ENCODE results near the gene PTPRG. TPM values are rescaled to one million over a fixed set of nuclear protein-coding genes. Genes with fewer than 3 reads are reported as not detected.

PTPRG gene
- total RNA-seq, 2 donors from 2014 or later, result 76.5 to 108 TPM

DNA sequence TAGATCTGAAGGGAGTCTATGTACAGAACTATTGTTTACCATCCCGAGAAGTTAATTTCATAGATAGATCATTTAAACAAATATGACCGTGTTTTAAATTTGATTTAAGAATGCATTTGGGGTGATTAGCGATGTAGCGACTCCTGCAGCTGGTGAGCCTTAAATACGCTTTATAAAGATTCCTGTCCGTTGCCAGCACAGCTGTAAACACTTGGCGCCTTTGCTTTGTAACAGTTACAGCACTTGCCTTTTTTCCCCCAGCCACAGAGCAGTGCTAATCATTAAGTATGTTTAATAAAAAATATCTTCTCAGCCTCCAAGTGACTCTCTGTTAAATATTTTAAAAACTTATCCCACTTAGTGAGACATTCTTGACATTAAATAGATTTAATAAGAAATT, 478.2 kb downstream of the PTPRG start:
- WGBS, 2 experiments (ENCODE audit: insufficient coverage in 1 of 2, insufficient read length in 1 of 2), result 97% methylated on average over 4 to 7 of the region's 7 CpGs
- Histone ChIP-seq H3K9ac (ENCODE audit: extremely low read depth, low read length, poor library complexity, severe bottlenecking) (no peak overlapping the region), H3K36me3 (ENCODE audit: control insufficient read depth, insufficient read depth, low read length) (no peaks in the 10 kb centered on the region), H3K4me1 (ENCODE audit: control insufficient read depth, insufficient read depth, low read length) (no peaks in the 10 kb centered on the region), H3K27ac (ENCODE audit: low read depth, low read length) (no peak overlapping the region), H3K9me3 (ENCODE audit: control insufficient read depth, low read length) (no peaks in the 10 kb centered on the region), H3K27me3 (ENCODE audit: control insufficient read depth, insufficient read depth, low read length, poor library complexity, severe bottlenecking) (no peaks in the 10 kb centered on the region), H3K4me3 (ENCODE audit: low read length) (no peak overlapping the region)
- no peak for DNase-seq
- Mint-ChIP-seq H3K36me3 (ENCODE audit: low read depth) (no peaks in the 10 kb centered on the region), H3K27ac (no peak overlapping the region), H3K9me3 (no peaks in the 10 kb centered on the region), H3K4me3 (no peak overlapping the region), H3K4me1 (peaks cover 18% of the 10 kb centered on the region), H3K27me3 (ENCODE audit: insufficient read depth) (no peaks in the 10 kb centered on the region)
- TF ChIP-seq, protein P1, sequence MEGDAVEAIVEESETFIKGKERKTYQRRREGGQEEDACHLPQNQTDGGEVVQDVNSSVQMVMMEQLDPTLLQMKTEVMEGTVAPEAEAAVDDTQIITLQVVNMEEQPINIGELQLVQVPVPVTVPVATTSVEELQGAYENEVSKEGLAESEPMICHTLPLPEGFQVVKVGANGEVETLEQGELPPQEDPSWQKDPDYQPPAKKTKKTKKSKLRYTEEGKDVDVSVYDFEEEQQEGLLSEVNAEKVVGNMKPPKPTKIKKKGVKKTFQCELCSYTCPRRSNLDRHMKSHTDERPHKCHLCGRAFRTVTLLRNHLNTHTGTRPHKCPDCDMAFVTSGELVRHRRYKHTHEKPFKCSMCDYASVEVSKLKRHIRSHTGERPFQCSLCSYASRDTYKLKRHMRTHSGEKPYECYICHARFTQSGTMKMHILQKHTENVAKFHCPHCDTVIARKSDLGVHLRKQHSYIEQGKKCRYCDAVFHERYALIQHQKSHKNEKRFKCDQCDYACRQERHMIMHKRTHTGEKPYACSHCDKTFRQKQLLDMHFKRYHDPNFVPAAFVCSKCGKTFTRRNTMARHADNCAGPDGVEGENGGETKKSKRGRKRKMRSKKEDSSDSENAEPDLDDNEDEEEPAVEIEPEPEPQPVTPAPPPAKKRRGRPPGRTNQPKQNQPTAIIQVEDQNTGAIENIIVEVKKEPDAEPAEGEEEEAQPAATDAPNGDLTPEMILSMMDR (conservative IDR thresholded peaks at IDR 0.05), result no peak

- Histone ChIP-seq H3K9ac (ENCODE audit: extremely low read depth, low read length, poor library complexity, severe bottlenecking) (no peak overlapping the region), H3K4me1 (ENCODE audit: control insufficient read depth, insufficient read depth, low read length) (no peaks in the 10 kb centered on the region), H3K27ac (ENCODE audit: low read depth, low read length) (no peak overlapping the region), H3K4me3 (ENCODE audit: low read length) (no peak overlapping the region), H3K27me3 (ENCODE audit: control insufficient read depth, insufficient read depth, low read length, poor library complexity, severe bottlenecking) (no peaks in the 10 kb centered on the region), H3K36me3 (ENCODE audit: control insufficient read depth, insufficient read depth, low read length) (no peaks in the 10 kb centered on the region), H3K9me3 (ENCODE audit: control insufficient read depth, low read length) (no peaks in the 10 kb centered on the region)
- Mint-ChIP-seq H3K27me3 (ENCODE audit: insufficient read depth) (no peaks in the 10 kb centered on the region), H3K27ac (no peak overlapping the region), H3K4me1 (peaks cover 22% of the 10 kb centered on the region), H3K36me3 (ENCODE audit: low read depth) (no peaks in the 10 kb centered on the region), H3K9me3 (no peaks in the 10 kb centered on the region), H3K4me3 (no peak overlapping the region)
- DNase-seq, result no peak
- TF ChIP-seq, protein P1 (conservative IDR thresholded peaks at IDR 0.05), result no peak
- 94 to 100% methylated on average over 1 to 4 of the region's 4 CpGs for WGBS, 2 experiments (ENCODE audit: insufficient coverage in 1 of 2, insufficient read length in 1 of 2)
Measured at GRCh38 chr3:62041681-62042080, 480.3 kb downstream of the PTPRG start.

DNA sequence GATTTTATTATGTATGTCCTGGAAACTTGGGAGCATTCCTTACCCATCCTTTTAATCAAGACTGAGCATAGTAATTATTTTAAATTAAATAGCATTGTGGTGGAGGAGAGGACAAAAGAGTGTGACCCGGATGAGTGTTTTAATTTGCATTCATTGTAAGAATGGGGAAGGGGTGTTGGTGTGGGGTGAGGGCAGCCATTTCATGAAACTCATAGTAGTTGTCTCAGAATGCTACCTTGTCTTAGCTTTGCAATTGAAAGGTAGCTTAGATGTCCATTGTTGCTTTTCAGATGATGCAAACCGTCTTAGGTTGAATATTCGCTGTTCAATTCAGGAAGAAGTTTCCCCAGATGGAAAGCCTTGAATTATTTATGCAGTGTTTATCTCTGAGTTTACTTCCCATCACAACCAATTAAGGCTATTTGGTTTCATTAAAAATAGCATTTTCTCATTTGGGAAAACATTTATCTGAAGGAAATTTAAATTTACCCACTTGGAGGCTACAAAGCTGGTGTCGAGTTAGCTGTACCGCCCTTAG, 483.6 kb downstream of the PTPRG start:
- WGBS, 2 experiments (ENCODE audit: insufficient coverage in 1 of 2, insufficient read length in 1 of 2), result 71 to 86% methylated on average over 4 to 5 of the region's 5 CpGs
- no peak for DNase-seq
- no peaks in the 10 kb centered on the region for H3K9me3 Mint-ChIP-seq
- H3K4me3 ChIP-seq (ENCODE audit: low read length), result no peak overlapping the region
- no peak overlapping the region for H3K27ac ChIP-seq (ENCODE audit: low read depth, low read length)
- H3K4me1 Mint-ChIP-seq, result peaks cover 13% of the 10 kb centered on the region
- no peaks in the 10 kb centered on the region for H3K9me3 ChIP-seq (ENCODE audit: control insufficient read depth, low read length)
- no peaks in the 10 kb centered on the region for H3K27me3 ChIP-seq (ENCODE audit: control insufficient read depth, insufficient read depth, low read length, poor library complexity, severe bottlenecking)
- no peak overlapping the region for H3K9ac ChIP-seq (ENCODE audit: extremely low read depth, low read length, poor library complexity, severe bottlenecking)
- no peaks in the 10 kb centered on the region for H3K4me1 ChIP-seq (ENCODE audit: control insufficient read depth, insufficient read depth, low read length)
- H3K4me3 Mint-ChIP-seq, result no peak overlapping the region
- TF ChIP-seq, protein P1 (conservative IDR thresholded peaks at IDR 0.05), result no peak
- H3K27ac Mint-ChIP-seq, result no peak overlapping the region
- no peaks in the 10 kb centered on the region for H3K36me3 ChIP-seq (ENCODE audit: control insufficient read depth, insufficient read depth, low read length)
- H3K36me3 Mint-ChIP-seq (ENCODE audit: low read depth), result no peaks in the 10 kb centered on the region
- H3K27me3 Mint-ChIP-seq (ENCODE audit: insufficient read depth), result no peaks in the 10 kb centered on the region
